ENCODE data around the gene DUSP23.

DUSP23 gene

GRCh38 chr1:159828581-159829272, 48.0 kb downstream of the DUSP23 start:
- DNase-seq (ENCODE audit: low spot score): no peak

GRCh38 chr1:159829273-159829634, 48.5 kb downstream of the DUSP23 start:
- peak; percentile 18 for DNase-seq (ENCODE audit: low spot score)

DNA sequence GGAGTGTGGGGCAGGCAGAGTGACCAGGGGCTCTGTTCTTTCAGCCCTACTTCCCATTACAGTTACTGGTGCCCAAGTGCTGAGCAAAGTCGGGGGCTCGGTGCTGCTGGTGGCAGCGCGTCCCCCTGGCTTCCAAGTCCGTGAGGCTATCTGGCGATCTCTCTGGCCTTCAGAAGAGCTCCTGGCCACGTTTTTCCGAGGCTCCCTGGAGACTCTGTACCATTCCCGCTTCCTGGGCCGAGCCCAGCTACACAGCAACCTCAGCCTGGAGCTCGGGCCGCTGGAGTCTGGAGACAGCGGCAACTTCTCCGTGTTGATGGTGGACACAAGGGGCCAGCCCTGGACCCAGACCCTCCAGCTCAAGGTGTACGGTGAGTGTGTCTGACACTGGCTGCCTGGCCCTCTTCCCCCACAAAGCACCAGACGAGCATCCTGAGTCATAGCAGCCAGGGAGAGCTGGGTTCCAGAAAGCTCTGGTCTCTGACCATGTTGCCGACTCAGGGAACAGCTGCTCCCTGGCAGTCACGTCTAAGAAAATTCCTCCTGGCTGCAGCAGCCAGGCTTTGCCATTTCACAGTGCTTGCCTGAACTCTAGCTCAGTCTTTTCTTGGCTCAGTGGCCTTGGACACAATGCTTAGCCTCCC, 49.2 kb downstream of the DUSP23 start:
- no peak for DNase-seq (ENCODE audit: low spot score)

DNA sequence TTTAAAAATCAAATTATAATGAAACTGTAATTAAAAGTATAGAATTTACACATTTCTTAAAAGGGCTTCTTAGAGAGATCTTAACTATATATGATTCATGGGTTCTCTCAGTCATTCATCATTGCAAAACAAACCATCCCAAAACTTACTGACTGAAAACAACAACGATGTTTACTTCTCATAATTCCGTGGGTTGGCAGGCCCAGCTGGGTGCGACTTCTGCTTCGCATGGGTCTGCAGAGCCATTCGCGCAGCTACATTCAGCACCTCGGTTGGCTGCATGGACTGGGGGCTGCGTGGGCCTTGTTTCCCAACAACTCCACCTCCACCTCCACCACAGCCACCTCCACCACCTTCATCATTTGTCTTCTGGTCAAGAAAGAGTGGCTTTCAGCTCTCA, 50.0 kb downstream of the DUSP23 start:
- DNase-seq (ENCODE audit: low spot score): no peak

GRCh38 chr1:159831412-159832141, 50.8 kb downstream of the DUSP23 start:
- no peak for DNase-seq (ENCODE audit: low spot score)

All from putamen (tissue), 1 donor.